PFSK-1 (cell line): ENCODE measurements around the gene GNG13.
A peak's percentile ranks its signal among the peaks of the same experiment; 100 is the strongest.

ENCODE experiments used
- FOXP2 ChIP-seq: optimal IDR thresholded peaks from 2 replicates; pipeline ENCODE3; 2011; ENCODE audit warnings: borderline replicate concordance, control low read depth, inconsistent platforms; ENCODE audit not compliant: insufficient read depth; ENCODE audit errors: extremely low read length, extremely low read depth
- POLR2AphosphoS5 ChIP-seq: IDR thresholded peaks from 2 replicates; pipeline ENCODE4 v1.6.1; 2012; ENCODE audit warnings: low read depth, mild to moderate bottlenecking, control low read depth, low read length, moderate library complexity
- REST ChIP-seq, 2 experiments: IDR thresholded peaks; 2 replicates each; pipeline versions ENCODE4 v1.6.1 to v1.8.0; 2011 to 2012; ENCODE audit warnings: low read depth in 2 of 2, low read length in 2 of 2, control low read depth in 1 of 2, inconsistent platforms in 1 of 2, mild to moderate bottlenecking in 1 of 2, moderate library complexity in 1 of 2; ENCODE audit not compliant: insufficient read depth in 1 of 2
- SIN3A ChIP-seq: IDR thresholded peaks from 2 replicates; pipeline ENCODE4 v1.6.1; 2012; ENCODE audit warnings: mild to moderate bottlenecking, low read length, moderate library complexity, borderline replicate concordance; ENCODE audit not compliant: insufficient read depth
- TAF1 ChIP-seq: IDR thresholded peaks from 2 replicates; pipeline ENCODE4 v1.6.1; 2012; ENCODE audit warnings: low read length, control low read depth, borderline replicate concordance; ENCODE audit not compliant: insufficient read depth

The GNG13 gene

DNA sequence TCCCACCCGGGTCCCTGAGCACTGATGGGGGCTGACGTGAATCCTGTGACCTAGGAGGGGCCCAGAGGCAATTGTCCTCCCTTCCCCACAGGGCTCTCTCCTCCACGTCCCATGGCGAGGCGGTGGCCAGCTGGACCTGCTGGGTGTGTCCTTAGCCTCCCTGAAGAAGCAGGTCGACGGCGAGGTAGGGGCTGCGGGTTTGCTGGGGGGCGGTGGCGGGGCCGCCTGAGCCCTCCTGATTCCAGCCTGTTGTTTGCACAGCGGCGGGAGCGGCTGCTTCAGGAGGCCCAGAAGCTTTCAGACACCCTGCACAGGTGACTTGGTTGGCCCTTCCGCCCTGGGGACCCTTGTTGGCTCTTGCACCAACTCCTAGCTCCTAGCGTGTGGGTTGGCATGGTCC lies 10.4 kb downstream of the GNG13 start:
- TF ChIP-seq TAF1 (no peak), REST (IDR thresholded peaks at IDR 0.05; ENCODE audit: insufficient read depth in 1 of 2, low read depth in 2 of 2, low read length in 2 of 2) (no peak), POLR2AphosphoS5 (no peak)

GRCh38 chr16:789191-789850 lies 11.2 kb downstream of the GNG13 start:
- TF ChIP-seq POLR2AphosphoS5 (no peak), TAF1 (no peak), REST (IDR thresholded peaks at IDR 0.05; ENCODE audit: insufficient read depth in 1 of 2, low read depth in 2 of 2, low read length in 2 of 2) (no peak)

GRCh38 chr16:788399-789126 lies 12.0 kb downstream of the GNG13 start, which contains the start of gene CHTF18:
TSS of gene CHTF18 (plus strand) at chr16:788620. CDS start at chr16:788685, 65 bp downstream.
- TF ChIP-seq FOXP2 (no peak), TAF1 (peak; percentile 35; the same call in 1 of the 2 replicates)

GRCh38 chr16:787978-788398 lies 12.5 kb downstream of the GNG13 start, which contains the start of gene RPUSD1:
TSS of gene RPUSD1 (minus strand) at chr16:788381. CDS start at chr16:787737, 644 bp downstream.
- TF ChIP-seq TAF1 (no peak), POLR2AphosphoS5 (no peak), REST (IDR thresholded peaks at IDR 0.05; ENCODE audit: insufficient read depth in 1 of 2, low read depth in 2 of 2, low read length in 2 of 2) (no peak), FOXP2 (no peak), SIN3A (no peak)

DNA sequence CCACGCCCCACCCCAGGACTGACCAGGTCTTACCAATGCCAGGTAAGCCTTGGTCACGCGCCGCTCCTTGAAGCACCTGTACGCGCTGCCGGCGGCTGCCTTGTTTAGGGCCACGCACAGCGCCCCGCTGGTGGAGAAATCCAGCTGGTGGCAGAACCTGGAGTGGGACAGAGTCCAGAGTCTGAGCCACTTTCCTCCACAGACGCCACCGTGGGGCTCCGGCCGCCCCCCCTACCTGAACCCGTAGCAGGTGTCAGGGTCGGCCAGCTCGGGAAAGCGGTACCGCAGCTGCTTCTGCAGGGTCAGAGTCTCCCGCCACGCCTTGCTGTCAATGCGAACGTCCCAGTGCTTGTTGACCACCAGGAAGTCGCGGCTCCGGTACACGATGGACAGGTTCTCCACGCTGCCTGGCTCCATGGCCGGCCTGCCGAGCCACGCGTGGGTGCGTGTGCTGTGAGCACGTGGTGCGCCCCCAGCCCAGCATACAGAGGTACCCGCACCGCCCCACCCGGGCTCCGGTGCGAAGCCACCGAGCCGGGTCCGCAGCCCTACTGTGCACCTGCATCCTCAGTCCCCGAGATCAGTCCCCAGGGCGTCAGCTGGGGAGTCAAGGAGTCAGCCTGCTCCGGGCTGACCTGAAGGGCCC lies 13.1 kb downstream of the GNG13 start:
- TF ChIP-seq TAF1 (no peak), REST (IDR thresholded peaks at IDR 0.05; ENCODE audit: insufficient read depth in 1 of 2, low read depth in 2 of 2, low read length in 2 of 2) (no peak), SIN3A (no peak), POLR2AphosphoS5 (no peak), FOXP2 (no peak)
